GM21515 (cell line): ENCODE data around the gene GAK.
A peak's percentile ranks its signal among the peaks of the same experiment; 100 is the strongest.
"Not testable (repeated sequence)": the region's sequence is repeated elsewhere in the genome, so short reads cannot be mapped to it uniquely, and the experiment has no call there.

ENCODE experiments used
- ATAC-seq: cut with Tn5 transposase; IDR thresholded peaks from one replicate; pipeline ENCODE4 v1.9.1; 2021; ENCODE audit not compliant: unreplicated experiment

Gene GAK

DNA sequence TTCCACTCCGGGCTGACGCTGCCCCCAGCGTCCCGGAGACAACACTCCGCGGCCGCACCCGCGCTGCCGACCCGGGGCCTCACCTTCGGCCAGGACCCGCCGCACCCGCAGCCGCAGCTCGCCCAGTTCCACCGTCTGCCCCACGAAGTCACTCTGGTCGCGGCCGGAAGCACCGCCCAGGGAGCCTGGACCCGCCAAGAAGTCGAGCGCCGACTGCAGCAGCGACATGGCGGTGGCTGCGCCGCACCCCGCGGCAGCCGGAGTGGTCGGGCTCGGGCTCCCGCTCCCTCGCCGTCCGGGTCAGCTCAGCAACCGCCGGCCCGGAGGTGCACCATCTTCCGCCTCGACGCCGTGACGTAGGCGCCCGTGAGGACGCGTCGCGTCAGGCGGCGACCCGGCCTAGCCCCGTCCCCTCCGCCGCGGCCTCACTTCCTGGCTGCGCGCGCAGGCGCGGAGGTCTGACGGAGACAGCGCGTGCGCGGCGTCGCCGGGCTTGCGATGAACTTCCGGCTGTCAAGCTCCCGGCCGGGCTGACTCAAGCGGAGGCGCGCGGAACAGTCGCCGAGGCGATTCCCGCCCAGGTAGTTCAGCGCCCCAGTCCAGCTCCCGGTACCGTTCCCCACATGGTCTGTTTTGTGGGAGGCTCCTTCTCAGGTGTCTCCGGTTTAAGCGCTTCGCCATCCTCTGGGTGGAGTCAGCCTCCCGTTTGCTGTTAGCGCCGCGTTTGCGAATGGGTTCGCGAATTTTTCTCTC is at the start of gene GAK, which contains the start of gene TMEM175:
Gene GAK (minus strand): TSS at position 357 of the 753 bp plus-strand sequence. CDS start 129 bp downstream, at position 228.
Gene TMEM175 (plus strand): TSS at position 501 of the 753 bp plus-strand sequence. CDS start 15,280 bp downstream, outside the sequence.
- ATAC-seq, result peak; percentile 84

DNA sequence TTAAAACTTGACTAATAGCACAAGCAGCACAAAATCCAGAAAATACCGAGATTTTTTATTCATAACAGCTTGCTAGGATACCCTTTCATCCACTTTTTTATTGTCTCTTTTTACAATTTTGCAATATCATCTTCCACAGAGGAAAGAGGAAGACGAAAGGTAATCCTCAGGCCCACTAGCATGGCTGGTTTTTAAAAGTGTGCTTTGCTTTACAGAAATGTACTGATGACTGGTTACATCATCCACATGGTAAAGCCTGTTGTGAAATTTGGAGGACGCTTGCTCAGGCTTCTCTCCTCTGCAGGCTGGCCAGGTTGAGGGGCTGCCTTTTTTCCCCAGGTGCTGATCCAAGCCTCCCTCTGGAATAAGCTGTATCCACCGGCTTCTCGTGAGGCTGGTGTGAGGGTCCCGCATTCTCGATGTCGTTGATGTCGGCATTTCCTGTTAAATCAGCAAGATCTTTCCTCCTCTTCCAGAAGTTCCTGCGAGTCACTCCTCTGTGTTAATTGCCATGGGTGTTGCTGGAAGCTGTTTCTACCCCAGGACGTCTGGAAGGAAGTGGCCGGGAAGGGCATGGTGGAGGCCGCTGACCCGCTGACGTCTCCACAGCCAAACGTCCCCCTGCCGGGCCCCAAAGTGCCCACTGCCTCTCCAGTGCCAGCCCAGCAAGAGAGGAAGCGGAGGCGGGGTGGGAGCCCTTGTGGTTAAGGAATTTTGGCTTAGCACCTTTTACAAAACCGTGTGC is 47.0 kb upstream of the GAK start:
- no peak for ATAC-seq

DNA sequence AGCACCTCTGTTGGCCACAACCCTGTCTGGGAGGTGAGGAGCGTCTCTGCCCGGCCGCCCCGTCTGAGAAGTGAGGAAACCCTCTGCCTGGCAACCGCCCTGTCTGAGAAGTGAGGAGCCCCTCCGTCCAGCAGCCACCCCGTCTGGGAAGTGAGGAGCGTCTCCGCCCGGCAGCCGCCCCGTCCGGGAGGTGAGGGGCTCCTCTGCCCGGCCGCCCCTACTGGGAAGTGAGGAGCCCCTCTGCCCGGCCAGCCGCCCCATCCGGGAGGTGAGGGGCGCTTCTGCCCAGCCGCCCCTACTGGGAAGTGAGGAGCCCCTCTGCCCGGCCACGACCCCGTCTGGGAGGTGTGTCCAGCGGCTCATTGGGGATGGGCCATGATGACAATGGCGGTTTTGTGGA is 43.9 kb upstream of the GAK start:
- ATAC-seq, result not testable (repeated sequence)

DNA sequence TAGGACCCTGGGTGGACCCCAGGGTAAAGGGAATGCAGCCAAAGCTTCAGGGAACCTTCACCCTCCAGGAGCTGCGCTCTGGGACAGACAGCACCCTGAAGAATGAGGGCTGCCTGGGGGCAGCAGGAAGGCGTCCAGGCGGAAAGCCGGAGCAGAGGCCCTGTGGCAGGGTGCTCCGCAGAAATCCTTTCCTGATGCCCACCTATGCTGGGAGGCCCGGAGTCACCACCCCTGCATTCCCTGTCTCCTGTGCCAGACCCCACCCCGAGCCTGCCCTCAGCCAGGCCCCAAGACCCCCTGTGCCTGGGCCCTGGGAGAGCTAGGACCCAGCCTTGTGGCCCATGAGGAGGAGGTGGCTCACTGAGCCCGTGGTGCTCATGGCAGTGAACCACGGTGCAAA is 42.6 kb upstream of the GAK start:
- ATAC-seq, result no peak

- ATAC-seq, result peak; percentile 64
Observed at GRCh38 chr4:973431-974397, 41.6 kb upstream of the GAK start, which contains the start of gene DGKQ. DGKQ (minus strand) TSS chr4:973569; CDS start chr4:973482, 87 bp downstream.

- ATAC-seq, result peak; percentile 42
Observed at GRCh38 chr4:972651-973424, 40.7 kb upstream of the GAK start.

- ATAC-seq, result no peak
Observed at GRCh38 chr4:971666-972500, 39.8 kb upstream of the GAK start.

GRCh38 chr4:970854-971520 is 38.9 kb upstream of the GAK start:
- ATAC-seq, result no peak

GRCh38 chr4:970046-970745 is 38.1 kb upstream of the GAK start:
- ATAC-seq, result no peak

- no peak for ATAC-seq
Observed at GRCh38 chr4:968621-969394, 36.7 kb upstream of the GAK start.

DNA sequence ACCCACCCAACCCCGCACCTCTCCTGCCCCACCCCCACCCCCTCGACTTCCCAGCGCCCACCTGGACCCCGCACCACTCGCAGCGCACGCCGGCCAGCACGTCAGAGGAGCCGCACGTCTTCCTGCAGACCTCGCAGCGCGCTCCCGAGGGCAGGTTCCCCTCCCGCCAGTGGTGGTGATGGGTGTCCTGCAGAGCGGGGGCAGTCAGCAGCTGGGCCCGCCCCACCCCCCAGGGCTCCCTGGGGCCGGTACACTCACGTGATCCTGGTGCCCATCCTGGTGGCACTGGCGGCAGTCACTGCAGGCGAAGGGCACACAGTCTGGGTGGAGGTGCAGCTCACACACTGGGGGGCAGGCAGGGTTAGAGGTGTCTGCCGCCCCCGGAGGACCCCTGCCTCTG is 36.1 kb upstream of the GAK start:
- ATAC-seq, result no peak

DNA sequence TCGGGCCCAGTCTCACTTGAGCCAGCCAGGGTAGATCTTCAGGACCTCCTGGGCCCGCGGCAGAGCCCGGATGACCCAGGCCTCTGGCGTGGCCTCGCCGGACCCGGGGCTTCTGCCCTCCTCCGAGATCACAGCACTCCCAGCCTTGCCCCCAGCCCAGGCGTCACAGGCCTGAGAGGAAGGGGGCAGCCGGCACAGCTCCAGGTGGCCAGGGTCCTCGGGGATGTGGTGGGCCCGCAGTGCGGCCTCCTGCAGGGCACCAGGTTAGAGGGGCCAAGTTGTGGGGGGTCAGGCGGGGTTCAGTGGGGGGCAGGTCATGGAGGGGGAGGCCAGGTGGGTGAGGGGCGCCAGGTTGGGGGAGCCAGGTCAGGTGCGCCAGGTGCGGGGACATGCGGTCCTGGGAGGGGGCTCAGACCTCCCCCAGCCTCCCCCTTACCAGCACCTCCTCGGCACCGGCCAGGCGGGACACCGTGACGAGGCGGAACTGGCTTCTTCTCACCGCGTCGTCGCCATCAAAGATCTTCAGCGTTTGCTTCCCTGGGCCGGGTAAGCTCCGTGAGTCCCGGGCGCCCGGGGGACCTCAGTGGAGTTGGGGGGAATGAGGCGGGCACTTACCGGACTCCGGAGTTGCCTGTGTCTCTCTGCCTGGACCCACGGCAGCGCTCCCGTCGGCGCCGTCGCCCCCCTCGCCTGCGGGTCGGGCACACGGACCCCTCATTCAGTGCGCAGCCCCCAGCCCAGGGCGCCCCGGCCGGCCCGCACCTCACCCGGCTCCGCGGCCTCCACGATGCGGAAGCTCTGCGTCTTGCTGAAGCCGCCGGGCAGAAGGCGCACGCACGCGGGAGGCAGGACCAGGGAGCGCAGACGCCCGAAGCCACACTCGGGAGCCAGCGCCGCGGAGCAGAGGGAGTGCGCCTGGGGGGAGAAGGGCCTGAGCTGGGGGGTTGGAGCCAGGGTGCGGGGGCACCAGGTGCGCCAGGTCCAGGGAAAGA is 35.3 kb upstream of the GAK start:
- ATAC-seq, result no peak

DNA sequence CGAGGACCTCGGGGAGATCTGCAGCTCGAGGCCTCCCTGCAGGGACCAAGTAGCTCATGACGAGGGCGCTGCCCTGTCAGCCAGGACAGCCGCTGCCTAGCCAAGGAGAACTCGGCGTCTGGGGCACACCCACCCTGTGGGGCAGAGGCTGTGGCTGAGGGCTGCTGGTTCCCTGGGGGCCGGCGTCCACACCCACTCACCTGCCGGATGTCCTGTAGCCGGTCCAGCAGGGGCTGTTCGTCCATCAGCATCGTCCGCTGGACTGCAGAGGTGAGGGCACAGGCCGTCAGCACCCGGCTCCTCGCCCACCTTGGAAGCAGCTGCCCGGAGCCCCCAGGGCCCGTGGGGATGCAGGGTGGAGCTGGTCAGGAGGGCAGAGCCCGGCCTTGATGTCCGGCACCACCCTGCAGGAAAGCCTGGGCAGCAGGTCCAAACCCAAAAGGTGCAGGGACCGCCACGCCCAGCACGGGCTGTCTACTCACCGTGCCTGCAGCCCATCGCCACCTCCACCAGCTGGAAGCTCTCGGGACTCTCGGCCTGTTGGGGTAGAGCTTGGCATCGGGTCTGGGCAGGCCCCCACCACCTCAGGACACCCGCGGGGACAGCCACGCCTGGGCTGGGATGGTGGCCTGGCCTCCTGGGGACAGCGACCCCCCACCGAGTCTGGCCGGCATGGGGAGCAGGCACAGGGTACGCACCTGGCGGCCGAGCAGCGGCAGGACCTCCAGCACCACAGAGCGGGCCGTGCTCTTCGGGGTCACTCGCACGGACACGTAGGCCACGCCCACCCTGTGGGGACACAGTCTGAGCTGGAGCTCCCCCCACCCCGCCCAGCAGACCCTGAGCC is 34.4 kb upstream of the GAK start:
- ATAC-seq, result no peak

DNA sequence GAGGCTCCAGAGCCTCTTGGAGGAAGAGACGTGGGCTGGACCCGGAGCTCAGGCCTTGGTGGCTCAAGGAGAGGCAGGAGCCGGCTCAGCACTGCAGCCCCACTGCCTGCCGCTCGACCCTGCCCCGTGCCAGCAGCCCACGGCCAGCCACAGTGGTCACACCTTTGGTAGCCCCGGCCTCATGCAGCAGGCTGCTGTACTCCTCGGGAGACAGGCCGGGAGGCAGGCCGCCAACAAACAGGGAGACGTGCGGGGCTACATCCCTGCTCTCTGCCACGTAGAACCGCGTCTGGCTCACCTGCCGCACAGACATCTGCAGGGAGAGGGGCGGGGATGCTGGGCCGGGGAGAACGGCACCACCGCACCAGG is 33.6 kb upstream of the GAK start:
- no peak for ATAC-seq

- no peak for ATAC-seq
Observed at GRCh38 chr4:965048-965765, 33.1 kb upstream of the GAK start.
